HG03025 (cell line): Measurements from ENCODE around the gene NINJ2.

ENCODE experiments used
- ATAC-seq: cut with Tn5 transposase; IDR thresholded peaks from one replicate; pipeline ENCODE4 v1.9.1; 2021; ENCODE audit warnings: mild to moderate bottlenecking, moderate library complexity; ENCODE audit not compliant: unreplicated experiment, low FRiP score

The NINJ2 gene

GRCh38 chr12:537772-538171 lies 125.5 kb downstream of the NINJ2 start:
- no peak for ATAC-seq

GRCh38 chr12:536751-537245 lies 126.4 kb downstream of the NINJ2 start:
- ATAC-seq, result no peak

- no peak for ATAC-seq
These were observed 127.8 kb downstream of the NINJ2 start for GRCh38 chr12:535396-535795.

GRCh38 chr12:534216-534615 lies 129.0 kb downstream of the NINJ2 start:
- ATAC-seq, result no peak

GRCh38 chr12:533718-534117 lies 129.5 kb downstream of the NINJ2 start:
- ATAC-seq, result no peak

GRCh38 chr12:532908-533565 lies 130.2 kb downstream of the NINJ2 start:
- no peak for ATAC-seq

- ATAC-seq, result no peak
These were observed 131.2 kb downstream of the NINJ2 start for GRCh38 chr12:531951-532585.

GRCh38 chr12:530821-531220 lies 132.4 kb downstream of the NINJ2 start:
- ATAC-seq, result no peak

- no peak for ATAC-seq
These were observed 132.9 kb downstream of the NINJ2 start for GRCh38 chr12:530308-530707.

GRCh38 chr12:527729-528128 lies 135.5 kb downstream of the NINJ2 start:
- no peak for ATAC-seq

GRCh38 chr12:527241-527640 lies 136.0 kb downstream of the NINJ2 start:
- no peak for ATAC-seq

GRCh38 chr12:526089-526488 lies 137.2 kb downstream of the NINJ2 start:
- ATAC-seq, result no peak

GRCh38 chr12:524167-524951 lies 138.9 kb downstream of the NINJ2 start:
- ATAC-seq, result no peak

GRCh38 chr12:522692-523378 lies 140.4 kb downstream of the NINJ2 start:
- ATAC-seq, result no peak

GRCh38 chr12:520119-520518 lies 143.1 kb downstream of the NINJ2 start:
- ATAC-seq, result no peak

- no peak for ATAC-seq
These were observed 145.7 kb downstream of the NINJ2 start for GRCh38 chr12:517538-517937.
